Measurements from ENCODE around the gene PTPN13. TPM values are rescaled to one million over a fixed set of nuclear protein-coding genes. Genes with fewer than 3 reads are reported as not detected.
A peak's percentile ranks its signal among the peaks of the same experiment; 100 is the strongest.

The PTPN13 gene
- total and polyA plus RNA-seq, 4 donors = 21.7 to 170 (median 44.6) TPM

- no peaks in the 10 kb centered on the region for H3K4me1 ChIP-seq (ENCODE audit: control insufficient read depth, insufficient read depth, low read length)
- H3K27me3 ChIP-seq (ENCODE audit: control insufficient read depth, insufficient read depth, low read length) = no peaks in the 10 kb centered on the region
- H3K9me3 ChIP-seq (ENCODE audit: control insufficient read depth, insufficient read depth, low read length) = no peaks in the 10 kb centered on the region
- no peak overlapping the region for H3K4me3 ChIP-seq (ENCODE audit: low read depth, low read length)
- 100% methylated on average over 2 of the region's 5 CpGs for WGBS (ENCODE audit: insufficient coverage)
- DNase-seq (ENCODE audit: low read depth in 4 of 6, low spot score in 6 of 6) = no peak
- peaks cover 7% of the 10 kb centered on the region for H3K36me3 ChIP-seq (ENCODE audit: control insufficient read depth, insufficient read depth, low read length)
- H3K27ac ChIP-seq (ENCODE audit: low read depth, low read length) = no peak overlapping the region
These were observed 168.5 kb downstream of the PTPN13 start for GRCh38 chr4:86762649-86763048.

DNA sequence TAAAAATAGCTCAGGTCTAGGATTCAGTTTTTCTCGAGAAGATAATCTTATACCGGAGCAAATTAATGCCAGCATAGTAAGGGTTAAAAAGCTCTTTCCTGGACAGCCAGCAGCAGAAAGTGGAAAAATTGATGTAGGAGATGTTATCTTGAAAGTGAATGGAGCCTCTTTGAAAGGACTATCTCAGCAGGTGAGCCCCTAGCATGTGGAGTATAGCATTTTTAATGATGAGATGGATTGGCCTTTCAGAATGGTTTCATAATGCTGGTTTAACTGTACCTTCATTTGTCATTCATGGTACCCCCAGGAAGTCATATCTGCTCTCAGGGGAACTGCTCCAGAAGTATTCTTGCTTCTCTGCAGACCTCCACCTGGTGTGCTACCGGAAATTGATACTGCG, 175.7 kb downstream of the PTPN13 start:
- Histone ChIP-seq H3K4me1 (ENCODE audit: control insufficient read depth, insufficient read depth, low read length) (no peaks in the 10 kb centered on the region), H3K4me3 (ENCODE audit: low read depth, low read length) (no peak overlapping the region), H3K27ac (ENCODE audit: low read depth, low read length) (no peak overlapping the region), H3K36me3 (ENCODE audit: control insufficient read depth, insufficient read depth, low read length) (peaks cover 4% of the 10 kb centered on the region), H3K27me3 (ENCODE audit: control insufficient read depth, insufficient read depth, low read length) (no peaks in the 10 kb centered on the region), H3K9me3 (ENCODE audit: control insufficient read depth, insufficient read depth, low read length) (no peaks in the 10 kb centered on the region)
- 100% methylated on average over 1 of the region's 4 CpGs for WGBS (ENCODE audit: insufficient coverage)
- DNase-seq (ENCODE audit: low read depth in 4 of 6, low spot score in 6 of 6) = no peak

GRCh38 chr4:86771141-86771540, 177.0 kb downstream of the PTPN13 start:
- no peak for DNase-seq (ENCODE audit: low read depth in 4 of 6, low spot score in 6 of 6)
- Histone ChIP-seq H3K4me1 (ENCODE audit: control insufficient read depth, insufficient read depth, low read length) (no peaks in the 10 kb centered on the region), H3K9me3 (ENCODE audit: control insufficient read depth, insufficient read depth, low read length) (no peaks in the 10 kb centered on the region), H3K27me3 (ENCODE audit: control insufficient read depth, insufficient read depth, low read length) (no peaks in the 10 kb centered on the region), H3K4me3 (ENCODE audit: low read depth, low read length) (no peak overlapping the region), H3K36me3 (ENCODE audit: control insufficient read depth, insufficient read depth, low read length) (peaks cover 4% of the 10 kb centered on the region), H3K27ac (ENCODE audit: low read depth, low read length) (no peak overlapping the region)
- no CpG with 5 or more reads among the region's 1 CpG for WGBS (ENCODE audit: insufficient coverage)

DNA sequence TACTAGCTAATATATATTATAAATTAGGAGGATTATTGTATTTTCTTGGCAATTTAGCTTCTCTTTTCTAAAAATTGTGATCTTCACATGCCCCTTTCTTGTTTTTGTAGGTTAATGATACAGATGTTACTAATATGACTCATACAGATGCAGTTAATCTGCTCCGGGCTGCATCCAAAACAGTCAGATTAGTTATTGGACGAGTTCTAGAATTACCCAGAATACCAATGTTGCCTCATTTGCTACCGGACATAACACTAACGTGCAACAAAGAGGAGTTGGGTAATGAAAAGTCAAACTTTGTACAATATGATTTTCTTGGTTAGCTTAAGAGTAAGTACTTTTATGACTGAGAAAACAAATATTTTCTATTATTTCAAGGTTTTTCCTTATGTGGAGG, 180.9 kb downstream of the PTPN13 start:
- Histone ChIP-seq H3K4me1 (ENCODE audit: control insufficient read depth, insufficient read depth, low read length) (no peaks in the 10 kb centered on the region), H3K9me3 (ENCODE audit: control insufficient read depth, insufficient read depth, low read length) (no peaks in the 10 kb centered on the region), H3K27me3 (ENCODE audit: control insufficient read depth, insufficient read depth, low read length) (no peaks in the 10 kb centered on the region), H3K36me3 (ENCODE audit: control insufficient read depth, insufficient read depth, low read length) (no peaks in the 10 kb centered on the region), H3K27ac (ENCODE audit: low read depth, low read length) (no peak overlapping the region), H3K4me3 (ENCODE audit: low read depth, low read length) (no peak overlapping the region)
- DNase-seq (ENCODE audit: low read depth in 4 of 6, low spot score in 6 of 6) = no peak
- no CpG with 5 or more reads among the region's 4 CpGs for WGBS (ENCODE audit: insufficient coverage)

GRCh38 chr4:86778175-86778574, 184.1 kb downstream of the PTPN13 start:
- Histone ChIP-seq H3K4me3 (ENCODE audit: low read depth, low read length) (no peak overlapping the region), H3K36me3 (ENCODE audit: control insufficient read depth, insufficient read depth, low read length) (no peaks in the 10 kb centered on the region), H3K4me1 (ENCODE audit: control insufficient read depth, insufficient read depth, low read length) (no peaks in the 10 kb centered on the region), H3K9me3 (ENCODE audit: control insufficient read depth, insufficient read depth, low read length) (no peaks in the 10 kb centered on the region), H3K27me3 (ENCODE audit: control insufficient read depth, insufficient read depth, low read length) (no peaks in the 10 kb centered on the region), H3K27ac (ENCODE audit: low read depth, low read length) (no peak overlapping the region)
- WGBS (ENCODE audit: insufficient coverage) = 60% methylated on average over 2 of the region's 4 CpGs
- DNase-seq (ENCODE audit: low read depth in 4 of 6, low spot score in 6 of 6) = peak in 1 of 6 donors; percentile 48

DNA sequence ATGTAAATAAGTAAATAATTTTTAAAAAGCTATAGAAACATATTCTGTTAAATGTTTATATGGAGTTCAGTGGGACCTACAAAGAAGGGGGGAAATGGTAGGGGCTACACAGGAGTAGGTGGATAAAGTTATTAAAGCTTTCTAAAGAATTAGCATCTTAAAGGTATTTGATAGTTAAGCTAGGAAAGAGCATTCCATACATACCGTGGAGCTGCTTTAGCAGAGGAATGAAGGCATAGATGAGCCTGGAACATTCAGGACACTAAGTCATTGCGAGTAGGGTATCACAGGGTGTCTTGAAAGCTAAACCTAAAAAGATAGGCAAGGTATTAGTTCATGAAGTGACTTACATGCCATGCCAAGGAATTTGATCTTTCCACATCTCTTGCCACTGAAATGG, 194.7 kb downstream of the PTPN13 start:
- no peaks in the 10 kb centered on the region for H3K27me3 ChIP-seq (ENCODE audit: control insufficient read depth, insufficient read depth, low read length)
- H3K27ac ChIP-seq (ENCODE audit: low read depth, low read length) = no peak overlapping the region
- no peaks in the 10 kb centered on the region for H3K9me3 ChIP-seq (ENCODE audit: control insufficient read depth, insufficient read depth, low read length)
- H3K4me1 ChIP-seq (ENCODE audit: control insufficient read depth, insufficient read depth, low read length) = no peaks in the 10 kb centered on the region
- peaks cover 14% of the 10 kb centered on the region for H3K36me3 ChIP-seq (ENCODE audit: control insufficient read depth, insufficient read depth, low read length)
- H3K4me3 ChIP-seq (ENCODE audit: low read depth, low read length) = no peak overlapping the region
- WGBS (ENCODE audit: insufficient coverage) = 100% methylated on average over 2 of the region's 2 CpGs
- no peak for DNase-seq (ENCODE audit: low read depth in 4 of 6, low spot score in 6 of 6)

- Histone ChIP-seq H3K4me3 (ENCODE audit: low read depth, low read length) (no peak overlapping the region), H3K4me1 (ENCODE audit: control insufficient read depth, insufficient read depth, low read length) (no peaks in the 10 kb centered on the region), H3K36me3 (ENCODE audit: control insufficient read depth, insufficient read depth, low read length) (peaks cover 14% of the 10 kb centered on the region), H3K27me3 (ENCODE audit: control insufficient read depth, insufficient read depth, low read length) (no peaks in the 10 kb centered on the region), H3K9me3 (ENCODE audit: control insufficient read depth, insufficient read depth, low read length) (no peaks in the 10 kb centered on the region), H3K27ac (ENCODE audit: low read depth, low read length) (no peak overlapping the region)
- 91% methylated on average over 8 of the region's 8 CpGs for WGBS (ENCODE audit: insufficient coverage)
- no peak for DNase-seq (ENCODE audit: low read depth in 4 of 6, low spot score in 6 of 6)
These were observed 197.0 kb downstream of the PTPN13 start for GRCh38 chr4:86791126-86791525.

DNA sequence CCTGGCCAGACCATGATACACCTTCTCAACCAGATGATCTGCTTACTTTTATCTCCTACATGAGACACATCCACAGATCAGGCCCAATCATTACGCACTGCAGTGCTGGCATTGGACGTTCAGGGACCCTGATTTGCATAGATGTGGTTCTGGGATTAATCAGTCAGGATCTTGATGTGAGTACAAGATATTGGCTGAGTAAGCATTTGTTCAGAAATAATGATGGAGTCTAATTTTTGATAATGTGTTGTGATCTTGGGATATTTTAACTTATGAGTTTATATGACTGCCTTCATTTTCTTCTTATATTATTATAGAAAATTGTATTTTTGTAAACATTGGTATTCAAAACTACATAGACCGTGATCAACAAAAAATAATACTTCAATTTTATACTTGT, 215.7 kb downstream of the PTPN13 start:
- Histone ChIP-seq H3K36me3 (ENCODE audit: control insufficient read depth, insufficient read depth, low read length) (peaks cover 9% of the 10 kb centered on the region), H3K27me3 (ENCODE audit: control insufficient read depth, insufficient read depth, low read length) (no peaks in the 10 kb centered on the region), H3K9me3 (ENCODE audit: control insufficient read depth, insufficient read depth, low read length) (no peaks in the 10 kb centered on the region), H3K4me3 (ENCODE audit: low read depth, low read length) (no peak overlapping the region), H3K4me1 (ENCODE audit: control insufficient read depth, insufficient read depth, low read length) (no peaks in the 10 kb centered on the region), H3K27ac (ENCODE audit: low read depth, low read length) (no peak overlapping the region)
- no CpG with 5 or more reads among the region's 3 CpGs for WGBS (ENCODE audit: insufficient coverage)
- DNase-seq (ENCODE audit: low read depth in 4 of 6, low spot score in 6 of 6) = no peak

GRCh38 chr4:86810847-86811246, 216.7 kb downstream of the PTPN13 start:
- Histone ChIP-seq H3K4me3 (ENCODE audit: low read depth, low read length) (no peak overlapping the region), H3K9me3 (ENCODE audit: control insufficient read depth, insufficient read depth, low read length) (peaks cover 4% of the 10 kb centered on the region), H3K27me3 (ENCODE audit: control insufficient read depth, insufficient read depth, low read length) (no peaks in the 10 kb centered on the region), H3K36me3 (ENCODE audit: control insufficient read depth, insufficient read depth, low read length) (peaks cover 9% of the 10 kb centered on the region), H3K27ac (ENCODE audit: low read depth, low read length) (no peak overlapping the region), H3K4me1 (ENCODE audit: control insufficient read depth, insufficient read depth, low read length) (no peaks in the 10 kb centered on the region)
- no peak for DNase-seq (ENCODE audit: low read depth in 4 of 6, low spot score in 6 of 6)
- WGBS (ENCODE audit: insufficient coverage) = no CpG with 5 or more reads among the region's 3 CpGs

- no peak for DNase-seq (ENCODE audit: low read depth in 4 of 6, low spot score in 6 of 6)
- Histone ChIP-seq H3K4me3 (ENCODE audit: low read depth, low read length) (no peak overlapping the region), H3K4me1 (ENCODE audit: control insufficient read depth, insufficient read depth, low read length) (no peaks in the 10 kb centered on the region), H3K9me3 (ENCODE audit: control insufficient read depth, insufficient read depth, low read length) (peaks cover 4% of the 10 kb centered on the region), H3K36me3 (ENCODE audit: control insufficient read depth, insufficient read depth, low read length) (peaks cover 4% of the 10 kb centered on the region), H3K27me3 (ENCODE audit: control insufficient read depth, insufficient read depth, low read length) (no peaks in the 10 kb centered on the region), H3K27ac (ENCODE audit: low read depth, low read length) (peak overlapping the region; percentile 71)
- no CpG with 5 or more reads among the region's 1 CpG for WGBS (ENCODE audit: insufficient coverage)
These were observed 221.5 kb downstream of the PTPN13 start for GRCh38 chr4:86815653-86816052.

Data from spinal cord (tissue), 10 donors.